DOHH2 (cell line): ENCODE results near the gene MRPL58.
A peak's percentile ranks its signal among the peaks of the same experiment; 100 is the strongest.

Source experiments
- CTCF ChIP-seq: fragments of 200-600 bp; sonication (generic); IDR thresholded peaks from one replicate; pipeline ENCODE4 v1.5.1; 2014; ENCODE audit warnings: antibody characterized with exemption, mild to moderate bottlenecking, low read depth, low read length; ENCODE audit not compliant: poor library complexity, severe bottlenecking
- EZH2phosphoT487 ChIP-seq: fragments of 200-600 bp; sonication (generic); IDR thresholded peaks from 2 replicates; pipeline ENCODE4 v1.6.1; 2017; ENCODE audit warnings: borderline replicate concordance, mild to moderate bottlenecking, antibody characterized with exemption, low read length, moderate library complexity, mixed read lengths

- peak; percentile 36 for TF ChIP-seq CTCF
- TF ChIP-seq EZH2phosphoT487 = no peak
Measured at GRCh38 chr17:75069783-75070182, 57.3 kb downstream of the MRPL58 start.
